ENCODE results near the gene RNF167. TPM values are rescaled to one million over a fixed set of nuclear protein-coding genes. Genes with fewer than 3 reads are reported as not detected.
A peak's percentile ranks its signal among the peaks of the same experiment; 100 is the strongest.

Gene RNF167
- total and polyA plus RNA-seq, 2 of the 13 experiments (the other 11 are each of a cell fraction or from before 2014, with no cell fraction given), result 44.1 to 45.4 TPM

- TF ChIP-seq HOXA5 (CRISPR knock-in tag; IDR thresholded peaks at IDR 0.05), result peak; percentile 40; the same call in 1 of the 2 replicates
- no peak for TF ChIP-seq EEA1 (CRISPR knock-in tag; IDR thresholded peaks at IDR 0.05; ENCODE audit: borderline replicate concordance)
- TF ChIP-seq HOXD1 (CRISPR knock-in tag; IDR thresholded peaks at IDR 0.05), result peak; percentile 14; the same call in 1 of the 2 replicates
- TF ChIP-seq ZBED4 (CRISPR knock-in tag; IDR thresholded peaks at IDR 0.05; ENCODE audit: borderline replicate concordance), result peak; percentile 69
- TF ChIP-seq ZNF136 (CRISPR knock-in tag; IDR thresholded peaks at IDR 0.05; ENCODE audit: low read depth), result no peak
- TF ChIP-seq PHB2 (IDR thresholded peaks at IDR 0.05; ENCODE audit: partially characterized antibody), result no peak
- TF ChIP-seq ETV5 (CRISPR knock-in tag; IDR thresholded peaks at IDR 0.05; ENCODE audit: borderline replicate concordance), result peak; percentile 7; the same call in 1 of the 2 replicates
- TF ChIP-seq ZNF570 (CRISPR knock-in tag; IDR thresholded peaks at IDR 0.05; ENCODE audit: borderline replicate concordance), result no peak
- peak; percentile 85 for TF ChIP-seq GATAD1 (CRISPR knock-in tag; IDR thresholded peaks at IDR 0.05)
- TF ChIP-seq SMC3 (IDR thresholded peaks at IDR 0.05; ENCODE audit: low read length), result no peak
- no peak for TF ChIP-seq HNF1A (IDR thresholded peaks at IDR 0.05; ENCODE audit: low read depth)
- no peak for TF ChIP-seq HNF1A (CRISPR knock-in tag; IDR thresholded peaks at IDR 0.05; ENCODE audit: borderline replicate concordance)
- no peak for TF ChIP-seq DNMT3B (CRISPR knock-in tag; conservative IDR thresholded peaks at IDR 0.05)
- peak; percentile 95 for TF ChIP-seq ZNF770 (CRISPR knock-in tag; IDR thresholded peaks at IDR 0.05)
- TF ChIP-seq PAX8 (CRISPR knock-in tag; IDR thresholded peaks at IDR 0.05; ENCODE audit: borderline replicate concordance), result no peak
- no peak for TF ChIP-seq SNRNP70 (IDR thresholded peaks at IDR 0.05; ENCODE audit: low read depth, low read length)
- TF ChIP-seq ZNF766 (CRISPR knock-in tag; IDR thresholded peaks at IDR 0.05; ENCODE audit: borderline replicate concordance), result 0 out of 2 replicates have a peak, but pooled peaks have one; percentile 60
- TF ChIP-seq RBM39 (IDR thresholded peaks at IDR 0.05; ENCODE audit: low read depth, low read length, poor library complexity, severe bottlenecking), result peak; percentile 25
Observed at GRCh38 chr17:4939796-4940554, at the start of gene RNF167, which contains the start of gene SLC25A11 (continued).

Data from HepG2 (cell line).